IMR-90 (cell line): ENCODE results near the gene KRTAP10-3. TPM values are rescaled to one million over a fixed set of nuclear protein-coding genes. Genes with fewer than 3 reads are reported as not detected.

Source experiments
- ATAC-seq: fragments of 200-7000 bp; cut with Tn5 transposase; 2 replicates; pipeline ENCODE4 v1.9.1; 2020; ENCODE audit warnings: low read depth, mild to moderate bottlenecking, moderate library complexity
- BruUV-seq: library from RNA; stranded (reverse); fragments of 400-500 nt; replicated peaks from 2 replicates; lab custom pipeline; 2021; lab: Mats Ljungman, UMichigan
- CTCF ChIA-PET: fragments of 300-600 bp; formaldehyde crosslinking; extraction: SDS; loops from one replicate; lab custom pipeline; 2021; ENCODE audit warnings: antibody characterized with exemption; lab: Yijun Ruan, JAX
- POLR2A ChIA-PET: fragments of 300-600 bp; sonication (Branson Sonifier 250); formaldehyde crosslinking; loops from one replicate; lab custom pipeline; 2022; ENCODE audit warnings: antibody characterized with exemption; ENCODE audit not compliant: unreplicated experiment; lab: Charles Lee
- DNase-seq: peaks from one replicate; pipeline ENCODE4 v3.0.0; 2013
- H2AFZ ChIP-seq: replicated peaks from 2 replicates; pipeline ENCODE3; 2013; ENCODE audit warnings: low read length, mild to moderate bottlenecking; ENCODE audit not compliant: poor library complexity
- H2AK5ac ChIP-seq: 2 replicates; pipeline ENCODE4 v1.6.1; 2013; ENCODE audit warnings: low read depth, low read length, inconsistent platforms
- H2AK9ac ChIP-seq: replicated peaks from 2 replicates; pipeline ENCODE3; 2013; ENCODE audit warnings: mild to moderate bottlenecking, low read depth, low read length, moderate library complexity; ENCODE audit not compliant: poor library complexity
- H2BK120ac ChIP-seq: 2 replicates; pipeline ENCODE4 v1.6.1; 2013; ENCODE audit warnings: low read depth, low read length, inconsistent platforms
- H2BK15ac ChIP-seq: 3 replicates; pipeline ENCODE4 v1.6.1; 2013; ENCODE audit warnings: low read depth, low read length, inconsistent platforms
- H2BK20ac ChIP-seq: 2 replicates; pipeline ENCODE4 v1.6.1; 2013; ENCODE audit warnings: low read depth, mild to moderate bottlenecking, inconsistent platforms, low read length, moderate library complexity
- H2BK5ac ChIP-seq: 2 replicates; pipeline ENCODE4 v1.6.1; 2013; ENCODE audit warnings: mild to moderate bottlenecking, low read depth, low read length, inconsistent platforms; ENCODE audit not compliant: poor library complexity, severe bottlenecking
- H3K14ac ChIP-seq: replicated peaks from 2 replicates; pipeline ENCODE4 v1.6.1; 2013; ENCODE audit warnings: low read depth, low read length, inconsistent platforms
- H3K18ac ChIP-seq: 2 replicates; pipeline ENCODE4 v1.6.1; 2013; ENCODE audit warnings: low read depth, low read length, control low read depth
- H3K23ac ChIP-seq: 2 replicates; pipeline ENCODE4 v1.6.1; 2013; ENCODE audit warnings: low read depth, low read length, inconsistent platforms
- H3K27ac ChIP-seq: 2 replicates; pipeline ENCODE4 v1.5.1; 2013; ENCODE audit warnings: mild to moderate bottlenecking, control low read depth, low read length; ENCODE audit not compliant: insufficient read depth
- H3K27me3 ChIP-seq: 2 replicates; pipeline ENCODE4 v1.6.1; 2013; ENCODE audit warnings: low read length; ENCODE audit not compliant: control insufficient read depth, insufficient read depth
- H3K36me3 ChIP-seq: 2 replicates; pipeline ENCODE4 v1.6.1; 2013; ENCODE audit warnings: low read length, mixed read lengths; ENCODE audit not compliant: control insufficient read depth, insufficient read depth
- H3K4ac ChIP-seq: 2 replicates; pipeline ENCODE4 v1.6.1; 2013; ENCODE audit warnings: low read depth, low read length, inconsistent platforms
- H3K4me1 ChIP-seq: 2 replicates; pipeline ENCODE4 v1.6.1; 2013; ENCODE audit warnings: low read length, mixed read lengths; ENCODE audit not compliant: control insufficient read depth, insufficient read depth
- H3K4me2 ChIP-seq: 2 replicates; pipeline ENCODE4 v1.6.1; 2013; ENCODE audit warnings: low read depth, mild to moderate bottlenecking, control low read depth, low read length, moderate library complexity
- H3K4me3 ChIP-seq: 2 replicates; pipeline ENCODE4 v1.5.1; 2013; ENCODE audit warnings: low read depth, mild to moderate bottlenecking, control low read depth, low read length, moderate library complexity; ENCODE audit not compliant: insufficient read depth
- H3K56ac ChIP-seq: 2 replicates; pipeline ENCODE4 v1.6.1; 2013; ENCODE audit warnings: low read length, inconsistent platforms; ENCODE audit not compliant: insufficient read depth; ENCODE audit errors: extremely low read depth
- H3K79me1 ChIP-seq, 2 experiments: 2 replicates each; pipeline ENCODE4 v1.6.1; 2013; ENCODE audit warnings: low read length in 2 of 2, inconsistent platforms in 1 of 2, low read depth in 1 of 2
- H3K9ac ChIP-seq: 2 replicates; pipeline ENCODE4 v1.6.1; 2013; ENCODE audit warnings: low read depth, low read length, control low read depth
- H3K9me1 ChIP-seq: 2 replicates; pipeline ENCODE4 v1.6.1; 2013; ENCODE audit warnings: low read length, inconsistent platforms; ENCODE audit not compliant: insufficient read depth
- H3K9me3 ChIP-seq: 2 replicates; pipeline ENCODE4 v1.6.1; 2013; ENCODE audit warnings: low read length; ENCODE audit not compliant: control insufficient read depth, insufficient read depth
- H4K20me1 ChIP-seq: 2 replicates; pipeline ENCODE4 v1.6.1; 2013; ENCODE audit warnings: low read length, inconsistent platforms; ENCODE audit not compliant: insufficient read depth
- H4K5ac ChIP-seq: 2 replicates; pipeline ENCODE4 v1.6.1; 2013; ENCODE audit warnings: mild to moderate bottlenecking, low read depth, low read length, control low read depth
- H4K8ac ChIP-seq, 2 experiments: 2 replicates each; pipeline ENCODE4 v1.6.1; 2013; ENCODE audit warnings: low read depth in 2 of 2, low read length in 2 of 2, control low read depth in 1 of 2, inconsistent platforms in 1 of 2
- H4K91ac ChIP-seq: 2 replicates; pipeline ENCODE4 v1.6.1; 2013; ENCODE audit warnings: low read depth, low read length, inconsistent platforms; ENCODE audit not compliant: insufficient read depth
- CEBPB ChIP-seq: IDR thresholded peaks from 2 replicates; pipeline ENCODE4 v1.6.1; 2012; ENCODE audit warnings: low read depth, low read length, improper control_type of control experiment
- CHD1 ChIP-seq: IDR thresholded peaks from 2 replicates; pipeline ENCODE4 v1.6.1; 2012; ENCODE audit warnings: low read depth, low read length, improper control_type of control experiment
- FOS ChIP-seq: fragments of 150-350 bp; IDR thresholded peaks from 2 replicates; pipeline ENCODE4 v1.6.1; 2016; ENCODE audit warnings: low read depth, low read length
- MAZ ChIP-seq: IDR thresholded peaks from 2 replicates; pipeline ENCODE4 v1.6.1; 2012; ENCODE audit warnings: low read depth, mild to moderate bottlenecking, low read length, improper control_type of control experiment, moderate library complexity, borderline replicate concordance
- NFE2L2 ChIP-seq: fragments of 150-350 bp; IDR thresholded peaks from 2 replicates; pipeline ENCODE4 v1.6.1; 2016; ENCODE audit warnings: low read depth, mild to moderate bottlenecking, low read length
- RAD21 ChIP-seq: IDR thresholded peaks from 2 replicates; pipeline ENCODE4 v1.6.1; 2012; ENCODE audit warnings: low read length, improper control_type of control experiment
- WGBS, 2 experiments: methylation state at CpG; one replicate each; pipeline versions ENCODE4 v1.1.5 to v1.1.7; 2013; ENCODE audit warnings: missing lambda C conversion rate in 2 of 2; ENCODE audit not compliant: insufficient read length in 1 of 2; ENCODE audit errors: extremely low coverage in 2 of 2; 5-methylcytosine and 5-hydroxymethylcytosine counted together
- dilution Hi-C: fragments of 300-500 bp; cut with HindIII; formaldehyde crosslinking; loops from one replicate; pipeline ENCODE4 v1.14.3; 2018; ENCODE audit warnings: low sequenced_read_pairs; ENCODE audit not compliant: unreplicated experiment
- in situ Hi-C: fragments of 300-500 bp; cut with MboI; formaldehyde crosslinking; loops from 3 replicates; pipeline ENCODE4 v1.14.3; 2019; ENCODE audit warnings: low sequenced_read_pairs, inconsistent platforms, mixed read lengths
- intact Hi-C: fragments of 100-400 bp; cut with micrococcal nuclease; formaldehyde crosslinking; loops from 2 replicates; pipeline ENCODE4 v1.10.0; 2022
- polyA plus RNA-seq, 3 experiments: library from polyadenylated mRNA; depleted of rRNA; stranded (reverse); fragments of >200 nt; gene quantifications; 2 replicates each; pipeline ENCODE4 v1.2.3, GENCODE V29; 2012; ENCODE audit warnings: low replicate concordance in 1 of 3
- total RNA-seq: library from RNA; depleted of rRNA; stranded (reverse); fragments of >200 nt; gene quantifications from 2 replicates; pipeline ENCODE4 v1.2.3, GENCODE V29; 2012

KRTAP10-3 gene
- total and polyA plus RNA-seq, 2 of the 4 experiments (the other 2 are of a cell fraction): not detected

GRCh38 chr21:44589586-44590305 is 31.2 kb upstream of the KRTAP10-3 start:
- Histone ChIP-seq H2AK5ac (no peak overlapping the region), H3K27ac (no peak overlapping the region), H3K79me1 (no peaks in the 10 kb centered on the region), H3K18ac (no peak overlapping the region), H3K14ac (no peak overlapping the region), H3K9me1 (no peaks in the 10 kb centered on the region), H3K23ac (no peak overlapping the region), H4K5ac (no peak overlapping the region), H4K91ac (no peak overlapping the region), H2BK15ac (no peak overlapping the region), H2BK5ac (no peak overlapping the region), H3K56ac (no peak overlapping the region), H2BK20ac (no peak overlapping the region), H2BK120ac (no peak overlapping the region), H2AK9ac (no peak overlapping the region), H3K9ac (no peak overlapping the region), H3K9me3 (no peaks in the 10 kb centered on the region; the same call in 1 of the 2 replicates), H4K8ac (no peak overlapping the region), H4K20me1 (no peaks in the 10 kb centered on the region), H3K4ac (no peak overlapping the region), H3K4me3 (no peak overlapping the region), H3K4me2 (no peak overlapping the region), H3K4me1 (no peaks in the 10 kb centered on the region), H3K36me3 (no peaks in the 10 kb centered on the region), H3K27me3 (peaks cover 5% of the 10 kb centered on the region; the same call in 1 of the 2 replicates), H2AFZ (no peak overlapping the region)
- POLR2A ChIA-PET: no interaction called here
- intact Hi-C loops: no loop called here
- TF ChIP-seq FOS: no peak
- TF ChIP-seq CHD1: no peak
- TF ChIP-seq MAZ: no peak
- no peak for TF ChIP-seq RAD21
- no peak for TF ChIP-seq CEBPB
- TF ChIP-seq NFE2L2: no peak
- BruUV-seq: no TSS peak
- dilution Hi-C loops: no loop called here
- no peak for DNase-seq
- CTCF ChIA-PET: interaction anchor here (0.6 kb wide), 1 partner anchor 570 kb away, joined by 3 read pairs; no protein-coding TSS in a partner anchor
- ATAC-seq: no peak
- WGBS, 2 experiments: 61% methylated on average over 11 of the region's 24 CpGs; no CpG with 5 or more reads in 1 of the 2 experiments
- in situ Hi-C loops: no loop called here
